GM12878 (cell line): ENCODE results near the gene SUSD1. TPM values are rescaled to one million over a fixed set of nuclear protein-coding genes. Genes with fewer than 3 reads are reported as not detected.

ENCODE experiments used
- ATAC-seq: fragments of 200-7000 bp; cut with Tn5 transposase; 3 replicates; pipeline ENCODE4 v1.9.1; 2020; ENCODE audit warnings: mild to moderate bottlenecking, moderate library complexity
- BruUV-seq: library from RNA; stranded (reverse); fragments of 400-500 nt; replicated peaks from 2 replicates; lab custom pipeline; 2021; lab: Mats Ljungman, UMichigan
- CTCF ChIA-PET: fragments of 300-600 bp; sonication (Branson Sonifier 250); formaldehyde crosslinking; extraction: SDS; loops from one replicate; lab custom pipeline; 2021; ENCODE audit warnings: inconsistent platforms; lab: Yijun Ruan, JAX
- POLR2A ChIA-PET: fragments of 350-600 bp; formaldehyde crosslinking; extraction: SDS; loops from one replicate; lab custom pipeline; 2021; ENCODE audit warnings: inconsistent platforms; lab: Charles Lee
- RAD21 ChIA-PET: fragments of 300-600 bp; sonication (Branson Sonifier 250); formaldehyde crosslinking; loops from one replicate; lab custom pipeline; 2023; ENCODE audit warnings: antibody characterized with exemption; ENCODE audit not compliant: unreplicated experiment; lab: Charles Lee
- SMC1A ChIA-PET: fragments of 300-600 bp; sonication (Branson Sonifier 250); formaldehyde crosslinking; loops from one replicate; lab custom pipeline; 2023; ENCODE audit not compliant: unreplicated experiment, uncharacterized antibody; lab: Charles Lee
- DNase-seq: peaks from one replicate; pipeline ENCODE4 v3.0.0-alpha.2; 2011; ENCODE audit warnings: low read depth, low spot score
- FAIRE-seq: peaks from 3 replicates; lab custom pipeline; 2011; peaks lifted over from hg19 to GRCh38; lab: Jason Lieb, UNC
- H2AFZ ChIP-seq: 2 replicates; pipeline ENCODE4 v1.6.0; 2011; ENCODE audit warnings: low read depth, low read length, control low read depth; ENCODE audit not compliant: control insufficient read depth
- H3K27ac ChIP-seq: 2 replicates; pipeline ENCODE4 v1.5.1; 2011; ENCODE audit warnings: control low read depth; ENCODE audit not compliant: control insufficient read depth, insufficient read depth
- H3K27me3 ChIP-seq, 2 experiments: replicated peaks in 1 of 2; 2 replicates each; pipeline versions ENCODE4 v1.6.0 to v1.6.1; 2011; ENCODE audit warnings: low read length in 1 of 2; ENCODE audit not compliant: control insufficient read depth in 2 of 2, insufficient read depth in 2 of 2
- H3K36me3 ChIP-seq, 2 experiments: 2 replicates each; pipeline ENCODE4 v1.5.1; 2011; ENCODE audit warnings: low read length in 1 of 2; ENCODE audit not compliant: control insufficient read depth in 2 of 2, insufficient read depth in 2 of 2
- H3K4me1 ChIP-seq: 2 replicates; pipeline ENCODE4 v1.6.1; 2011; ENCODE audit warnings: mild to moderate bottlenecking, low read length, moderate library complexity, mixed read lengths; ENCODE audit not compliant: control insufficient read depth, insufficient read depth
- H3K4me2 ChIP-seq: 2 replicates; pipeline ENCODE4 v1.6.0; 2011; ENCODE audit warnings: control low read depth; ENCODE audit not compliant: control insufficient read depth, insufficient read depth
- H3K4me3 ChIP-seq: fragments of 200-600 bp; sonication (generic); 2 replicates; pipeline ENCODE4 v1.5.1; 2016
- H3K79me2 ChIP-seq: 2 replicates; pipeline ENCODE4 v1.6.0; 2011; ENCODE audit warnings: low read length; ENCODE audit not compliant: control insufficient read depth, insufficient read depth
- H3K9ac ChIP-seq: 2 replicates; pipeline ENCODE4 v1.8.0; 2011; ENCODE audit warnings: low read length, control low read depth, mixed read lengths; ENCODE audit not compliant: control insufficient read depth, insufficient read depth
- H3K9me3 ChIP-seq: replicated peaks from 3 replicates; pipeline ENCODE4 v1.5.1; 2011; ENCODE audit warnings: mild to moderate bottlenecking, low read length; ENCODE audit not compliant: control insufficient read depth, insufficient read depth
- H4K20me1 ChIP-seq: 2 replicates; pipeline ENCODE4 v1.6.0; 2011; ENCODE audit not compliant: control insufficient read depth, insufficient read depth
- ATF7 ChIP-seq: fragments of 450-650 bp; IDR thresholded peaks from 2 replicates; pipeline ENCODE4 v1.6.1; 2016; ENCODE audit warnings: low read depth, mild to moderate bottlenecking
- EED ChIP-seq: sonication (generic); IDR thresholded peaks from 2 replicates; pipeline ENCODE4 v1.6.1; 2016; ENCODE audit warnings: antibody characterized with exemption, low read depth
- IKZF2 ChIP-seq, 2 experiments: fragments of 450-650 bp; IDR thresholded peaks; 2 replicates each; pipeline ENCODE4 v1.6.1; 2017; ENCODE audit warnings: mild to moderate bottlenecking in 2 of 2, moderate library complexity in 2 of 2
- SPI1 ChIP-seq: IDR thresholded peaks from 2 replicates; pipeline ENCODE4 v1.6.1; 2011; ENCODE audit warnings: low read depth, mild to moderate bottlenecking, low read length, moderate library complexity, borderline replicate concordance; ENCODE audit not compliant: insufficient read depth
- ZNF274 ChIP-seq: IDR thresholded peaks from one replicate; pipeline ENCODE4 v1.8.0; 2011; ENCODE audit not compliant: insufficient read length, insufficient read depth
- WGBS: methylation state at CpG from one replicate; pipeline ENCODE4 v1.1.6; 2016; ENCODE audit warnings: low lambda C conversion rate; ENCODE audit not compliant: insufficient replicate concordance, insufficient coverage; ENCODE audit errors: missing lambda C conversion rate; 5-methylcytosine and 5-hydroxymethylcytosine counted together
- in situ Hi-C: fragments of 300-500 bp; cut with MboI; formaldehyde crosslinking; loops from 9 replicates; pipeline ENCODE4 v1.14.3; 2018; ENCODE audit warnings: mixed read lengths
- intact Hi-C: fragments of 100-400 bp; cut with micrococcal nuclease; formaldehyde crosslinking; loops from one replicate; pipeline ENCODE4 v1.14.2; 2022; ENCODE audit not compliant: unreplicated experiment
- polyA plus RNA-seq, 11 experiments: library from polyadenylated mRNA; depleted of rRNA in 4 of 11; unstranded in 6 of 11; stranded (reverse) in 5 of 11; fragments of >200 nt; fragmentation: Nextera tagmentation in 4 of 11; fragmentation: Illumina TruSeq in 1 of 11; extraction: Ambion mirVana in 4 of 11; extraction: Trizol in 1 of 11; gene quantifications; 1 replicate in 1 of 11; 2 replicates in 10 of 11; pipeline versions ENCODE4 v1.2.1 to v1.2.3, GENCODE V29; 2011 to 2016; ENCODE audit warnings: inconsistent platforms in 2 of 11, missing spikeins in 2 of 11, low read depth in 1 of 11
- total RNA-seq, 4 experiments: library from RNA; depleted of rRNA in 3 of 4; stranded (reverse); fragments of >200 nt in 3 of 4; fragmentation: Illumina TruSeq in 1 of 4; extraction: Trizol in 1 of 4; gene quantifications; 2 replicates each; pipeline versions ENCODE4 v1.2.1 to v1.2.3, GENCODE V29; 2013 to 2021

The SUSD1 gene
- total and polyA plus RNA-seq, 10 of the 15 experiments (the other 5 are each of a cell fraction or from before 2014, with no cell fraction given), result 6.7 to 20.8 (median 13.2) TPM

DNA sequence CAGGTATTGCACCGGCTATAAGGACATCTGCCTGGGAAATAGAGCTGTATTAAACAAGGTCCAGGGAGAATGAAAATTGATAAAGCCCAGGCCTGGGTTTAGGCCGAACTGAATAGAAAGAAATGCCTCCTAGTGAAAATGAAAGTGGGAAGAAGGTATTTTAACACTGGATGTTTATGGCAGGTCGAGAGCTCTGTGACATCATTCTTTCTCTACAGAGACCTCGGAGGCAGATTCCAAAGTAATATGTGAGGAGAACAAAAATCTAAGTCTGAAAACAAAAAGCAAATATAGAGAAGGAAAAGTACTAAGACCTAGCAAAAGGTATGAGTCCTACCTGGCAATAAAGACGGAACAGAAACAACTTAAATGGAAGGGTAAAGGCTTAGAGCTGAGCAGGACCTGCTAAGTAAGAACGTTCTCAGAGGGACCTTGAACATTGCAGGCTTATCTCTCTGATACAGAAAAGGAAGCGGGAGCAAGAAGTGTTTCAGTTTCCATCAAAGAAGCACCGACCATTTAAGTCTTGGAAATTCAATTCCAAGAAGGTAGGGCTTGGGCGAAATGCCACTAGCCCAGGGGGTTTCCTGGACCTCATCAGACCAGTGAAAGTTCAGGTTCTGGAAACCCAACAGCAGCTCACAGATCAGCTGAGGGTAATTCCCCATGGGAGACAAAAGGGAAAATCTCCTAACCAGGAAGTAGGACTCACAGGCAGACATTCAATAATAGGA, 80.0 kb downstream of the SUSD1 start:
- ChIA-PET CTCF (interaction anchor here (1.1 to 8.2 kb wide), 9 partner anchors 10 to 808 kb away, joined by 3 to 135 read pairs (median 24); no protein-coding TSS in a partner anchor), POLR2A (interaction anchor here (1.1 to 1.4 kb wide), 2 partner anchors 9 to 285 kb away, joined by 3 read pairs; partner anchors contain the start of gene HSDL2), RAD21 (interaction anchor here (0.6 to 4.5 kb wide), 10 partner anchors 9 to 336 kb away, joined by 3 to 27 read pairs (median 4); partner anchors contain the start of gene PTBP3), SMC1A (interaction anchor here (0.7 to 6.8 kb wide), 11 partner anchors 10 to 722 kb away, joined by 3 to 86 read pairs (median 6); partner anchors contain the start of gene PTBP3)
- WGBS, result 22% methylated on average over 9 of the region's 9 CpGs
- H3K79me2 ChIP-seq, result no peaks in the 10 kb centered on the region
- FAIRE-seq, result no peak
- no peaks in the 10 kb centered on the region for H3K9me3 ChIP-seq
- peak overlapping the region; percentile 21 for H2AFZ ChIP-seq
- H3K27me3 ChIP-seq, result no peaks in the 10 kb centered on the region
- BruUV-seq, result no TSS peak
- peak; percentile 54 for ATAC-seq
- H3K4me2 ChIP-seq, result no peak overlapping the region
- intact Hi-C loops, result loop anchor here (5.0 to 10.0 kb wide), 3 partner anchors 122 to 620 kb away; partner anchors contain the start of gene INIP
- DNase-seq, result no peak
- H4K20me1 ChIP-seq, result no peaks in the 10 kb centered on the region
- in situ Hi-C loops, result loop anchor here (10.0 kb wide), 1 partner anchor 720 kb away; no protein-coding TSS in a partner anchor
- H3K27ac ChIP-seq, result 0 out of 2 replicates have a peak overlapping the region, but pooled peaks have one; percentile 15
- H3K4me1 ChIP-seq, result peaks cover 5% of the 10 kb centered on the region; the same call in 1 of the 2 replicates
- H3K36me3 ChIP-seq, result no peaks in the 10 kb centered on the region
- TF ChIP-seq EED, result peak; percentile 65
- TF ChIP-seq SPI1, result peak; percentile 37; the same call in 1 of the 2 replicates
- 0 out of 2 replicates have a peak, but pooled peaks have one; percentile 22 for TF ChIP-seq ATF7
- TF ChIP-seq IKZF2 (IDR thresholded peaks at IDR 0.05), result peak in 1 of 2 experiments; percentile 29; a peak in 2 of 4 replicates
- TF ChIP-seq ZNF274, result no peak
- H3K9ac ChIP-seq, result no peak overlapping the region
- H3K4me3 ChIP-seq, result no peak overlapping the region
